Medulla oblongata (tissue), 1 donor: ENCODE results near the gene KANSL2.
A peak's percentile ranks its signal among the peaks of the same experiment; 100 is the strongest.
"Not testable (repeated sequence)": the region's sequence is repeated elsewhere in the genome, so short reads cannot be mapped to it uniquely, and the experiment has no call there.

Experiments
- DNase-seq: peaks from one replicate; pipeline ENCODE4 v3.0.0-alpha.2; 2015; ENCODE audit errors: extremely low spot score

KANSL2 gene

DNA sequence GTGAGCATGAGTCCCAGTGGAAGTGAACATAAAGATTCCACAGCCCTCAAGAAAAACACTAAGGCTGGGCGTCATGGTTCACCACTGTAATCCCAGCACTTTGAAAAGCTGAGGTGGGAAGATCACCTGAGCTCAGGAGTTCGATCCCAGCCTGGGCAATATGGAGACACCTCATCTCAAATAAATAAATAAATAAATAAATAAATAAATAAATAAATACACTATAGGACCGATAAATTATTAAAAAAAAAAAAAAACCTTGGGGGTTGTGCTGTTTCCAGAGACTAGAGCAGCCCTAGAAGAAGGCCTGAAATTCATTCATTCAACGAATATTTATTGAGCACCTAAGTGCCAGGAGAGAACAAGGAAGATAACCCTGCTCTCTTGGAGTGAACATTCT is 1.5 kb upstream of the KANSL2 start:
- no peak for DNase-seq

DNA sequence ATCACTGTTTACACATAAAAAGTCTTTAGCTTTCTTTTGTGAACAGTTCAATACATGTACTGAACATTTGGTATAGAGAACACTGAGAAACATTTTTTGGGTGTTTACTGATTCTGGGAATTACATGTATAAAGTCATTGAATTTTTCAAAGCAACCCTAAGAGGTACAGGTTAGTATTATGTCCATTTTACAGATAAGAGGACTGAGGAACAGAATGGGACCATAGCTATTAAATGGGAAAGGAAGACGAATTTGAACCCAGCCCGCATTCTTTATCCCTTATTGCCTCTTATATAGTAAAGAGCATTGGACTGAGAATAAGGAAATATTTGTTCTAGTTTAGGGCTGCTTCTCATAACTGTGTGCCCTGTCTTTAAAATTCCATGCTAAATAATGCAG is 889 bp upstream of the KANSL2 start:
- no peak for DNase-seq

GRCh38 chr12:48682533-48682905 is 481 bp upstream of the KANSL2 start:
- DNase-seq: not testable (repeated sequence)

- peak; percentile 21 for DNase-seq
These were observed 684 bp downstream of the KANSL2 start for GRCh38 chr12:48681399-48681709.

GRCh38 chr12:48680861-48681260 is 1.2 kb downstream of the KANSL2 start:
- no peak for DNase-seq

- DNase-seq: no peak
These were observed 3.4 kb downstream of the KANSL2 start for GRCh38 chr12:48678551-48679185.

GRCh38 chr12:48671231-48671856 is 10.7 kb downstream of the KANSL2 start:
- DNase-seq: no peak

- no peak for DNase-seq
These were observed 13.0 kb downstream of the KANSL2 start for GRCh38 chr12:48668996-48669395.

DNA sequence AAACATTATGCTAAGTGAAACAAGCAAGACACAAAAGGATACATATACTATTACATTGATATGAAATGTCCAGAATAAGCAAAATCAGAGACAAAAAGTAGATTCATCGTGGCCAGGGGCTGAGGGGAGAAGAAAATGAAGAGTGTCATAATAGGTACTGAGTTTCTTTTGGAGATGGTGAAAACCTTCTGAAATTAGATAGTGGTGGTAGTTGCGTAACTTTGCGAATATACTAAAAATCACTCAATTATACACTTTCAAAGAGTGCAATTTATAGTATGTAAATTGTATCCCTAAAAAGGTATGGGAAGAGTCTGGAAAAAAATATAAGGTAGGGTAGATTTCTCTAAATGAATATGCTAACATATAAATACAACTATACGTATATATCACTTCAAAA is 22.2 kb downstream of the KANSL2 start:
- DNase-seq: no peak

- no peak for DNase-seq
These were observed 30.4 kb downstream of the KANSL2 start for GRCh38 chr12:48651681-48652080.

DNA sequence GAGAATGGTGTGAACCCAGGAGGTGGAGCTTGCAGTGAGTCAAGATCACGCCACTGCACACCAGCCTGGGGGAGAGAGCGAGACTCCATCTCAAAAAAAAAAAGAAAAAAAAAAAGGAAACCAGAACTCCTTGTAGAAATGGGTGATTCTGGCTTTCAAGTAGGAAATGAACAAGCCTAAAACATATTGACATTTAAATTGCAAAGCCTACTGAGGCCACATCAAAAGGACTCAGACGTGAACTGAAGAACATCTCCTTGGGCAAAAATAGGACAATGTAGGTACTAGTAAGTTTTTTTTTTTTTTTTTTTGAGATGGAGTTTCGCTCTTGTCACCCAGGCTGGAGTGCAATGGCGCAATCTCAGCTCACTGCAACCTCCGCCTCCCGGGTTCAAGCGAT is 36.7 kb downstream of the KANSL2 start:
- DNase-seq: not testable (repeated sequence)

DNA sequence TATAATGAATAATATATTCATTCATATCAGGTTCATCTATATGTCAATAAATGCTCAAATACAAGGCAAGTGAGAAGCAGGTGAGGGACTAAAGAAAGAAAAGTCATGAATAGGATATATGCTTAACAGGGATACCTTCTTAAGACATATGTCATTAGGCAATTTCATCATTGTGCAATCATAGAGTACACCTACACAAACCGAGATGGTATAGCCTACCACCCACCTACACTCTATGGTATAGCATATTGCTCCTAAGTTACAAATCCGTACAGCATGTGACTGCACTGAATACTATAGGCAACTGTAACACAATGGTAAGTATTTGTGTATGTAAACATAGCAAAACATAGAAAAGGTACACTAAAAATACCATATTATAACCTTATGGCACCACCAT is 39.0 kb downstream of the KANSL2 start:
- DNase-seq: no peak

DNA sequence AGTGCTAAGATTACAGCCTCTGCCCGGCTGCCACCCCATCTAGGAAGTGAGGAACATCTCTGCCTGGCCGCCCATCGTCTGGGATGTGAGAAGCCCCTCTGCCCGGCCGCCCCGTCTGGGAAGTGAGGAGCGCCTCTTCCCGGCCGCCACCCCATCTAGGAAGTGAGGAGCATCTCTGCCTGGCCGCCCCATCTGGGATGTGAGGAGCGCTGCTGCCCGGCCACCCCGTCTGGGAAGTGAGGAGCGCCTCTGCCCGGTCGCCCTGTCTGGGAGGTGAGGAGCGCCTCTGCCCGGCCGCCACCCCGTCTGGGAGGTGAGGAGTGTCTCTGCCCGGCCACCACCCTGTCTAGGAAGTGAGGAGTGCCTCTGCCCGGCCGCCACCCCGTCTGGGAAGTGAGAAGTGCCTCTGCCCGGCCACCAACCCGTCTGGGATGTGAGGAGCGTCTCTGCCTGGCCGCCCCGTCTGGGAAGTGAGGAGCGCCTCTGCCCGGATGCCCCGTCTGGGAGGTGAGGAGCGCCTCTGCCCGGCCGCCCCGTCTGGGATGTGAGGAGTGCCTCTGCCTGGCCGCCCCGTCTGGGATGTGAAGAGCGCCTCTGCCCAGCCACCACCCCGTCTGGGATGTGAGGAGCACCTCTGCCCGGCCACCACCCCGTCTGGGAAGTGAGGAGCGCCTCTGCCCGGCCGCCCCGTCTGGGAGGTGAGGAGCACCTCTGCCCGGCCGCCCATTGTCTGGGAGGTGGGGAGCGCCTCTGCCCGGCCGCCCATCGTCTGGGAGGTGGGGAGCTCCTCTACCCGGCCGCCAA is 40.1 kb downstream of the KANSL2 start:
- DNase-seq: not testable (repeated sequence)

DNA sequence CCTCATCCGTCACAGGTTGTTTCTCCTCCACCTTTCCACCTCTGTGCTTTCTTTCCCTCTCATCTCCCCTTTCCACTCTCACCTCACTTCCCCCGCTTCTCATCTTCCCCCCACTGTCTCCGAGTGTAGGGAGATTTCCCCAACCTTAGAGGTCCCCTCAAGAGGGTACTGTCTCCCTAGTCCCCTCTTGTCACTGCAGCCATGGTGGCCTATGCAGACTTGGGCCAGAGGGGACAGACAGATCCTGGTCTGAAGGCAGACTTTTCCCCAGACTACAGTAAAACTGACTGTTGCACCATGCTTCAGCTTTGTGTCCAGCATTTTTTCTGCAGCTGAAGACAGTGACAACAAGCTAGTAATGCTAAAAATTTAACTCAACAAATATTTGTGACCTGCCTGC is 41.2 kb downstream of the KANSL2 start:
- no peak for DNase-seq

DNA sequence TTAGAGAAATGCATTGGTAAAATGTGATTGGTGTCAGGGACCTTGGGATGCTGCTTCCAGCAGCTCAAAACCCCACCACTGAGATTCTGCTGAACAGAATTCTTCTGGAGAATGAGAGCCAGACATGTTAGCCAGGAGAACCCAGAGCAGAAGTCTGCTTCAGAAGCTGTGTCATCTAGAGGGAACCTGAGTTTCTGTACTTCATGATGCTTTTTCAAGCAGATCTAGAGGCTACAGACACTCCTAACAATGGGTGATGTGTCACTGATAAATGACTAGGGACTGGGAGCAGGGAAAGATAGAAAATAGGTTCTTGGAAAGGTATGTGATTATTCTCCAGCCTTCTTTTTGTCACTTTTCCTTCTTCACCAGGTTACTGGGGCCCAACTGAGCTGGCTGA is 41.6 kb downstream of the KANSL2 start:
- no peak for DNase-seq

GRCh38 chr12:48631071-48631470 is 51.0 kb downstream of the KANSL2 start:
- DNase-seq: no peak

- DNase-seq: no peak
These were observed 51.7 kb downstream of the KANSL2 start for GRCh38 chr12:48630346-48630745.

DNA sequence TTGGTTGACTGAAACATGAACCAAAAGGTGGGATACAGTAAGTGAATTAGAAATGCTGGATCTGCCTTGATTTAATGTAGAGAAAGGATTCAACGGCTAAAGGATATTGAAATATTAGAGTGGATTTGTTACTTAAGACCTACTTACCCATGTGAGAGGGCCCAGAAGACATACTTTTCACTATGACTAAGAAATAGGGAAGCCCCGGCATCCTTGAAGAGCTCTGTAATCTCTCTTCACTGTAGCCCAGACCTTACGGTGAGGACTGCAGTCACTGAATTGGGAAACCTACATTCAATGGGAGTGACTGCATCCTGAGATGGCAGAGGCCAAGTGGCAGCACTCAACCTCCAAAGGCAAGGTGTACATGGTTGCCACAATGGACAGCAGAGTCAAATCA is 52.5 kb downstream of the KANSL2 start:
- no peak for DNase-seq

- no peak for DNase-seq
These were observed 54.5 kb downstream of the KANSL2 start for GRCh38 chr12:48627556-48627955.

GRCh38 chr12:48622997-48623396 is 59.0 kb downstream of the KANSL2 start:
- DNase-seq: not testable (repeated sequence)

DNA sequence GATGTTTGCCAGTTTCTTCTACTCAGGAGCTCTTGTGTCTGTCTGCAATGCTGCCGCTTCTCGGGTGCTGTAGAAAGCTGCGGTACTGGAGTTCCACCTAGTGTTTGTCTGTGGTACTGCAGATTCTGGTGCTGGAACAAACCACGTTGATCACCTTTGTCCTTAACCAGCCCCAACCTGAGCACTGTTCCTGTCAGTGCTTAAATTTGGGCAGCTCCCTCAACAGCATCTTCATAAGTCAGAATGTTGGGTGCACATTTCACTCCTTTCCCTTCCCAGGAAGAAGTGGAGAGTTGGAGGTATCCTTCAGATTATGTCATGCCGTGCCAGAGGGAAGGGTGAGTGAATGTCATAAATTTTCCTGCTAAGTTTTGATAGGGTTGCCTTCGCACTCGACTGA is 63.5 kb downstream of the KANSL2 start:
- peak; percentile 85 for DNase-seq

DNA sequence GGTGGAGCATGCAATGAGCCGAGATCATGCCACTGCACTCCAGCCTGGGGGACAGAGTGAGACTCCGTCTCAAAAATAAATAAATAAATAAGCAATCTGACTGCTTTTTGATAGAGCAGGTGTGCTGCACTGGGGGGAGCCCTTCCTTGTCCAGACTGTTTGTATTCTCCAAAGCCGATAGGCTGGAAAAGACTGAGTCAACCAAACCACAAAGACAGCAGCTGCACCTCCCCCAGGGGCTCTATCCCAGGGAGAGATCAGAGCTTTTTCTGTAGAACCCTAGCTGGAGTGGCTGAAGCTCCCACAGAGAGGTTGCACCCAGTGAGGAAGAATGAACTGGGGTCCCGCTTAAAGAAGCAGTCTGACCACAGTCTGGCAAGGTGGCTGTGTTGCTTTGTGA is 66.4 kb downstream of the KANSL2 start:
- no peak for DNase-seq

DNA sequence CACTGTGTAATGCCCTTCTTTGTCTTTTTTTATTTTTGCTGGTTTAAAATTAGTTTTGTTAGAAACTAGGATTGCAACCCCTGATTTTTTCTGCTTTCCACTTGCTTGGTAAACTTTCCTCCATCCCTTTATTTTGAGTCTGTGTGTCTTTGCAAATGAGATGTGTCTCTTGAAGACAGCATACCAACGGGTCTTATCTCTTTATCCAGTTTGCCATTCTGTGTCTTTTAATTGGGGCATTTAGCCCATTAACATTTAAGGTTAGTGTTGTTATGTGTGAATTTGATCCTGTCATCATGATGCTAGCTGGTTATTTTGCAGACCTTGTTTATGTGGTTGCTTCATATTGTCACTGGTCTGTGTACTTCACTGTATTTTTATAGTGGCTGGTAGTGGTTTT is 68.7 kb downstream of the KANSL2 start:
- DNase-seq: no peak
